GM23338 (cell line): ENCODE data around the gene PLA2G5. TPM values are rescaled to one million over a fixed set of nuclear protein-coding genes. Genes with fewer than 3 reads are reported as not detected.

ENCODE experiments used
- ATAC-seq: fragments of 200-7000 bp; cut with Tn5 transposase; 3 replicates; pipeline ENCODE4 v1.9.1; 2020
- DNase-seq: peaks from one replicate; pipeline ENCODE4 v3.0.0-alpha.2; 2015; ENCODE audit warnings: low spot score
- H2AFZ ChIP-seq: fragments of 200-600 bp; sonication (generic); 2 replicates; pipeline ENCODE4 v1.8.0; 2016; ENCODE audit warnings: antibody characterized with exemption, mild to moderate bottlenecking, moderate library complexity
- H3F3A ChIP-seq: fragments of 200-600 bp; sonication (generic); replicated peaks from 2 replicates; pipeline ENCODE4 v1.8.0; 2017; ENCODE audit warnings: antibody characterized with exemption, mixed run types, low read depth
- H3K27ac ChIP-seq: fragments of 200-600 bp; sonication (generic); 2 replicates; pipeline ENCODE4 v1.6.1; 2016; ENCODE audit warnings: low read depth
- H3K27me3 ChIP-seq: fragments of 200-600 bp; sonication (generic); 2 replicates; pipeline ENCODE4 v1.8.0; 2016; ENCODE audit warnings: mild to moderate bottlenecking, mixed run types, moderate library complexity; ENCODE audit not compliant: insufficient read depth
- H3K36me3 ChIP-seq: fragments of 200-600 bp; sonication (generic); 2 replicates; pipeline ENCODE4 v1.8.0; 2016; ENCODE audit warnings: mild to moderate bottlenecking; ENCODE audit not compliant: insufficient read depth
- H3K4me1 ChIP-seq: fragments of 200-600 bp; sonication (generic); 2 replicates; pipeline ENCODE4 v1.8.0; 2016; ENCODE audit warnings: mild to moderate bottlenecking, moderate library complexity; ENCODE audit not compliant: insufficient read depth
- H3K4me2 ChIP-seq: fragments of 200-600 bp; sonication (generic); 2 replicates; pipeline ENCODE4 v1.7.1; 2017; ENCODE audit warnings: mixed run types
- H3K4me3 ChIP-seq: fragments of 200-600 bp; sonication (generic); 2 replicates; pipeline ENCODE4 v1.6.1; 2016; ENCODE audit warnings: mixed run types
- H3K79me2 ChIP-seq: fragments of 200-600 bp; sonication (generic); replicated peaks from 2 replicates; pipeline ENCODE4 v1.8.0; 2017; ENCODE audit warnings: mild to moderate bottlenecking; ENCODE audit not compliant: insufficient read depth
- H3K9me2 ChIP-seq: fragments of 200-600 bp; sonication (generic); 2 replicates; pipeline ENCODE4 v1.8.0; 2017; ENCODE audit not compliant: insufficient read depth
- H4K20me1 ChIP-seq: fragments of 200-600 bp; sonication (generic); replicated peaks from 2 replicates; pipeline ENCODE4 v1.8.0; 2017; ENCODE audit warnings: mild to moderate bottlenecking; ENCODE audit not compliant: insufficient read depth
- H3K27ac Mint-ChIP-seq: 2 replicates; pipeline ENCODE4 v1.8.0; 2020; ENCODE audit warnings: inconsistent platforms, mild to moderate bottlenecking, moderate library complexity, mixed read lengths
- H3K27me3 Mint-ChIP-seq: 3 replicates; pipeline ENCODE4 v1.8.0; 2022; ENCODE audit warnings: low read depth, mild to moderate bottlenecking, moderate library complexity, mixed read lengths, inconsistent platforms; ENCODE audit not compliant: insufficient read depth, poor library complexity
- H3K36me3 Mint-ChIP-seq: 3 replicates; pipeline ENCODE4 v1.8.0; 2021; ENCODE audit warnings: low read depth, mild to moderate bottlenecking, inconsistent platforms, moderate library complexity, mixed read lengths
- H3K4me1 Mint-ChIP-seq: 3 replicates; pipeline ENCODE4 v1.8.0; 2020; ENCODE audit warnings: mild to moderate bottlenecking, inconsistent platforms, mixed read lengths
- H3K4me3 Mint-ChIP-seq: 3 replicates; pipeline ENCODE4 v1.8.0; 2021; ENCODE audit warnings: moderate library complexity, mild to moderate bottlenecking, inconsistent platforms, mixed read lengths
- H3K9me3 Mint-ChIP-seq: 3 replicates; pipeline ENCODE4 v1.8.0; 2020; ENCODE audit warnings: moderate library complexity, mild to moderate bottlenecking, inconsistent platforms, mixed read lengths
- CREB1 ChIP-seq: fragments of 250-450 bp; sonication (Bioruptor Pico); IDR thresholded peaks from 2 replicates; pipeline ENCODE4 v1.5.0; 2020; ENCODE audit warnings: low read depth, mild to moderate bottlenecking, moderate library complexity
- CTCF ChIP-seq, 2 experiments: fragments of 200-600 bp in 1 of 2; sonication (generic) in 1 of 2; conservative IDR thresholded peaks; 2 replicates each; pipeline versions ENCODE4 v1.5.1 to v1.6.1; 2016 to 2017; ENCODE audit warnings: antibody characterized with exemption in 2 of 2, low read depth in 2 of 2, mild to moderate bottlenecking in 2 of 2, moderate library complexity in 1 of 2
- ETS1 ChIP-seq: IDR thresholded peaks from 2 replicates; pipeline ENCODE4 v1.6.1; 2016; ENCODE audit warnings: antibody characterized with exemption
- EZH2 ChIP-seq: fragments of 200-600 bp; sonication (generic); IDR thresholded peaks from one replicate; pipeline ENCODE4 v1.8.0; 2017; ENCODE audit warnings: antibody characterized with exemption, mild to moderate bottlenecking, low read depth; ENCODE audit not compliant: unreplicated experiment
- EZH2phosphoT487 ChIP-seq: fragments of 200-600 bp; sonication (generic); IDR thresholded peaks from one replicate; pipeline ENCODE4 v1.8.1; 2018; ENCODE audit warnings: antibody characterized with exemption; ENCODE audit not compliant: unreplicated experiment
- JUNB ChIP-seq: IDR thresholded peaks from one replicate; pipeline ENCODE4 v1.6.1; 2016; ENCODE audit warnings: antibody characterized with exemption; ENCODE audit not compliant: unreplicated experiment
- NANOG ChIP-seq: IDR thresholded peaks from 2 replicates; pipeline ENCODE4 v1.6.1; 2016; ENCODE audit warnings: antibody characterized with exemption, borderline replicate concordance
- POLR2AphosphoS5 ChIP-seq: IDR thresholded peaks from 2 replicates; pipeline ENCODE4 v1.6.1; 2016; ENCODE audit warnings: antibody characterized with exemption, low read depth
- REST ChIP-seq: IDR thresholded peaks from one replicate; pipeline ENCODE4 v1.6.1; 2018; ENCODE audit warnings: antibody characterized with exemption; ENCODE audit not compliant: unreplicated experiment
- STAT1 ChIP-seq: IDR thresholded peaks from one replicate; pipeline ENCODE4 v1.6.1; 2016; ENCODE audit warnings: antibody characterized with exemption; ENCODE audit not compliant: unreplicated experiment
- ZNF114 ChIP-seq: fragments of 250-450 bp; sonication (Bioruptor Pico); IDR thresholded peaks from 2 replicates; pipeline ENCODE4 v1.5.0; 2020; ENCODE audit warnings: mild to moderate bottlenecking, moderate library complexity
- ZNF331 ChIP-seq: fragments of 250-450 bp; sonication (Bioruptor Pico); IDR thresholded peaks from 2 replicates; pipeline ENCODE4 v1.5.0; 2020; ENCODE audit warnings: low read depth, mild to moderate bottlenecking, moderate library complexity
- ZNF462 ChIP-seq: fragments of 250-450 bp; sonication (Bioruptor Pico); IDR thresholded peaks from 2 replicates; pipeline ENCODE4 v1.5.0; 2020; ENCODE audit warnings: mild to moderate bottlenecking, moderate library complexity
- polyA plus RNA-seq: library from polyadenylated mRNA; unstranded; fragments of >200 nt; fragmentation: Nextera tagmentation; extraction: Ambion mirVana; gene quantifications from 2 replicates; pipeline ENCODE4 v1.2.1, GENCODE V29; 2016
- total RNA-seq: library from RNA; depleted of rRNA; stranded (reverse); fragments of >200 nt; shearing (Covaris generic); gene quantifications from 2 replicates; pipeline ENCODE4 v1.2.3, GENCODE V29; 2014

PLA2G5 gene
- total and polyA plus RNA-seq, 2 experiments from 2014 or later: not detected

- no peaks in the 10 kb centered on the region for H3K9me2 ChIP-seq
- H3K27ac ChIP-seq: no peak overlapping the region
- no peak overlapping the region for H3K4me2 ChIP-seq
- no peak overlapping the region for H3K4me3 Mint-ChIP-seq
- H3K27me3 ChIP-seq: no peaks in the 10 kb centered on the region
- DNase-seq: no peak
- H4K20me1 ChIP-seq: no peaks in the 10 kb centered on the region
- no peak for TF ChIP-seq EZH2phosphoT487
- no peak for TF ChIP-seq ZNF114
- TF ChIP-seq POLR2AphosphoS5: no peak
- no peak for TF ChIP-seq JUNB
- TF ChIP-seq STAT1: no peak
- TF ChIP-seq ZNF331 (CRISPR knock-in tag): no peak
- TF ChIP-seq ETS1: no peak
- TF ChIP-seq NANOG: no peak
- TF ChIP-seq CREB1 (CRISPR knock-in tag): no peak
- TF ChIP-seq CTCF (conservative IDR thresholded peaks at IDR 0.05; ENCODE audit: low read depth in 2 of 2): no peak
- TF ChIP-seq ZNF462 (CRISPR knock-in tag): no peak
- no peak for TF ChIP-seq EZH2
- TF ChIP-seq REST: no peak
- H3K9me3 Mint-ChIP-seq: peaks cover 22% of the 10 kb centered on the region
- H3F3A ChIP-seq: no peaks in the 10 kb centered on the region
- peaks cover 7% of the 10 kb centered on the region for H3K27me3 Mint-ChIP-seq
- no peaks in the 10 kb centered on the region; the same call in 2 of the 3 replicates for H3K36me3 Mint-ChIP-seq
- no peak overlapping the region for H2AFZ ChIP-seq
- no peaks in the 10 kb centered on the region for H3K4me1 ChIP-seq
- no peak overlapping the region for H3K27ac Mint-ChIP-seq
- peaks cover 6% of the 10 kb centered on the region; the same call in 1 of the 2 replicates for H3K36me3 ChIP-seq
- H3K4me3 ChIP-seq: no peak overlapping the region
- no peak for ATAC-seq
- H3K4me1 Mint-ChIP-seq: no peaks in the 10 kb centered on the region
- no peaks in the 10 kb centered on the region for H3K79me2 ChIP-seq
These were observed 56.2 kb downstream of the PLA2G5 start for GRCh38 chr1:20126041-20126805.
